HG02642 (cell line): ENCODE measurements around the gene SPAG9.

Source experiments
- ATAC-seq: cut with Tn5 transposase; IDR thresholded peaks from one replicate; pipeline ENCODE4 v1.9.1; 2021; ENCODE audit warnings: mild to moderate bottlenecking; ENCODE audit not compliant: unreplicated experiment, poor library complexity

The SPAG9 gene

DNA sequence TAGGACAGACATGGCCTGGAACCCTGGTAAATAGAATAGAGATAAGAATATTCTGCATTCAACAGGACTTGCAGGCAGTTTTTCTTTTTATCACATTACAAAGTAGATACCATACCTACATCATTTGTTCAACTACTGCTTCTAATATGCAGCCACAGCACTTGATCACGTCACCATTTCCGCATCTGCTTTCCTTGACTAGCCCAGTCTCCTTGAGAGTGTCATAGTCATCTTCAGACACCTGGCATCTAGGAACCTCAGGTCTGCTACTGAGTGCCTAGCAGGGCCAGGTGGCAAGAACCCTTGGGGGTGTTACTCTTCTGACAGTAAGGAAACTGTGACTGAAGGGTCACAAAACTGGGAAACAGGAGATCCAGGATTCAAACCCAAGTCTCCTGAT lies 161.3 kb downstream of the SPAG9 start:
- ATAC-seq = no peak

DNA sequence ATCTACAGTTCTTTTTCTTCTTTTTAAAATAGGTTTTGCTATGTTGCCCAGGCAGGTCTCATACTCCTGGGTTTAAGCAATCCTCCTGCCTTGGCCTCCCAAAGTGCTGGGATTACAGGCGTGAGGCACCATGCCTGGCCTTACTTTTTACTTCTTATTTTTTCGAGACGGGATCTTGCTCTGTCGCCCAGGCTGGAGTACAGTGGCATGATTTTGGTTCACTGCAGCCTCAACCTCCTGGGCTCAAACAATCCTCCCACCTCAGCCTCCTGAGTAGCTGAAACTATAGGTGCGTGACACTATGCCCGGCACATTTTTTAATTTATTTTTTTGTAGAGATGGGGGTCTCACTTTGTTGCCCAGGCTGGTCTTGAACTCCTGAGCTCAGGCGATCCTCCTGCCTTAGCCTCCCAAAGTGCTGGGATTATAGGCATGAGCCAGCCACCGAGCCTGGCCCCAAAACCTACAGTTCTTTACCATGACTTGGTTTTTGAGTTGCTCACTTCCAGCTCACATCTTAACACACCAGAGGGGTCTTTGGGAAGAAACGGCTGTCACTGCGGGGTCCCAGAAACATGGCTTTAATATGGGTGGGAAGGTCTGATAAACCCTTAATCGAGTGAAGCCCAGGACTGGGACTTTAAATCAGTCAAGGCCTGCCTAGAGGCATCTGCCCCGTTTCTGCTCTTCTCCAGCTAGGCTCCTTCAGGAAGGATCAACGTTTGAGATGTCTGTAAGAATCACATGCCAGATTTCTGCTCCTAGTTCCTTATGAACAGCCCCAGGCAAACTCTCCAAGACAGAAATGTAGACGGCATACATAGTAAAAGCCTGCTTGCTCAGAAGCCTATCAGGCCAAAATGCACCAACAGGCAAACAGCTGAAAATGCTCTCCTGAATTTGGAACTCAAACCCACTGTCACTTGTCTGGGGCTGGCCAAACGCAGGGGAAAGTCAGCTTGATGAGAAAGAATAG lies 162.8 kb downstream of the SPAG9 start:
- no peak for ATAC-seq

DNA sequence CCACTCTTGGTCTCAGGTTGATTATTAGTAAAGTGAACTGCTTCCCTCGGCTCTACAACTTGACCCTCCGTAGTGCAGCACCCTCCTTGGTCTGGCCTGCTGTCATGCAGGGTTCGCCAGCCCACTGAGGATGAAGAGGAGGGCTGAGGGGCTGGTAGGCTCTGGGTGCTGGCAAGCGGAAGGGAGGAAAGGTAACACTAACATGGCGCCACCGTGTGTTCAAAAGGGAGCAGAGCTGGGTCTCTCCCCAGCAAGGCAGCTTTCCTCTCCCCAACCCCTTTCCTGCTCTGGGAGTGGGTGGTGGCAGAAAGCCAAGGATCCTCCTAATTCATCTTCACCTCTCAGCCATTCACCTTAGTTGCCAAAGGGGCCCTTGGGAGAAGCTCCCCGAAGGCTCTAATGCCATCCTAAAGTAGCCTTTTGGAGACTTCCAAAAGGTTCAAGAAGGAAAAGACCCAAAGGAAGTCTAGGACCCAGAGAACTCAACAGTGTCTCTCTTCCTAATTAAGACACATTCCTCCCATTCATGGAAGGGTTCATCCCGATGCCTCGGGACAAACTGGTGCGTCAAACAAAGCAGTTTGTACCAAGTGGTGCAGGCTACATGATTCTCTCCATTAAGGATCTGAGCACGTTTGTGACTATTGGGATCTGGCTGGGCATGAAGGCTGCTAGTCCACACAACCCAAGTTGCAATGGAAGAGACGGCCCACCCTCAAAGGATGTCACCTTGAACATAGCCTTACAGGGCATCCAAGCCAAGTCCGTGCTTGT lies 163.7 kb downstream of the SPAG9 start:
- peak; percentile 60 for ATAC-seq

DNA sequence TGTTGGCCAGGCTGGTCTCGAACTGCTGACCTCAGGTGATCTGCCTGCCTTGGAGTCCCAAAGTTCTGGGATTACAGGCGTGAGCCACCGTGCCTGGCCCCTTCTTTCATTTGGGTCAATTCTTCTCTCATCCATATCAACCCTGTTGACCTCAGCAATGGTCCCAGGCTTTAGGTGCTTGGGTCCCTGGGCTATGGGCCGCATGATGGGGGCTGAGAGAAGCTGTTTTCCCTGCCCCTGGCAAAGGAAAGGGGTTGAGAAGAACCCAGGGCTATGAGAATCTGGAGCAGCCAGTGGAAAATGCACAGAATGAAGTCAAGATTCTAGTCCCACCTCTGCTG lies 164.3 kb downstream of the SPAG9 start:
- no peak for ATAC-seq

DNA sequence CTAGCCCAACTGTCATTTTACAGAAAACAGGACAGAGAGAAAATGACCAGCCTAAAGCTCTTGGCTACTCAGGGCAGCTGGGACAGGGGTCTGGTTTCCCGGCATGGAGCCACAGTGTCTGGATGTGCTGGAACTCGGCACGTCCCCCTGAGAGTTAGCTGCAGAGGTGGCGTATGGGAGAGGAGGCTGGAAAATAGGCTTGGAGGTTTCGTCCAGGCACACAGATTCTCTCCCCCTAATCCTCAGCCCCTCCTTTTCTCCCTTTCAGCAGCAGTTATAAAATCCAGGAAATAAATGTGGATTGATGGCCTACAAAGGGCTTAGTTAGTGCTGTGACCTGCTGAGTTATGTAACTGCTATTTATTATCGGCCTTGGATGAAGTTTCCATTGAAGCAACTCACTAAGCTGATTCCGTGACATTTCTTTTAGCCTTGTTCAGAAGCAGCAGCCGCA lies 165.0 kb downstream of the SPAG9 start:
- ATAC-seq = no peak

GRCh38 chr17:50955160-50955559 lies 165.5 kb downstream of the SPAG9 start:
- no peak for ATAC-seq

DNA sequence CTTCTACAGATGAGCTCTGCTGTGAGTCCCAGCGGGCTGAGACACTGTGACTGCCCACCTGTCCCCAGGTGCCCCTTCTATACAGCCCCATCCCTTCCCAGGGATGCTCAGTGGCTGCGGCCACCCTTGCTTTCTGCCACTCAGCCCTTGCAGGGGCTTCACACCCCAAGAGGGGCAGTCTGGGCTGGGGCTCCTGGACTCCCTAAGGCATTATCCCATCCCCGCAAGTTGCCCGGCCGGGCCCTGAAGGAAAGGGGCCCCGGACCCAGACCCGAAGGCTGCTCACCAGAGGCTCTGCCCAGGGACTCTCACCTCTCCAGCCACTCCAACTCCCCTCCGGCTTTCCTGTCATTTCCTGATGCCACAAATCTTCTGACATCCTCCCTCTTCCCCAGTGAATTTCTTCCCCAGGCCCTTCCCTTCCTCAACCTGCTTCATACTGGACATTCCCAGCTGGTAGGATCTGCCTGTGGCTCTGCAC lies 166.0 kb downstream of the SPAG9 start:
- no peak for ATAC-seq

- no peak for ATAC-seq
Measured at GRCh38 chr17:50953831-50954601, 166.7 kb downstream of the SPAG9 start.

- ATAC-seq = no peak
Measured at GRCh38 chr17:50953518-50953830, 167.2 kb downstream of the SPAG9 start.

- ATAC-seq = no peak
Measured at GRCh38 chr17:50952889-50953288, 167.8 kb downstream of the SPAG9 start.

GRCh38 chr17:50952013-50952412 lies 168.7 kb downstream of the SPAG9 start:
- no peak for ATAC-seq

DNA sequence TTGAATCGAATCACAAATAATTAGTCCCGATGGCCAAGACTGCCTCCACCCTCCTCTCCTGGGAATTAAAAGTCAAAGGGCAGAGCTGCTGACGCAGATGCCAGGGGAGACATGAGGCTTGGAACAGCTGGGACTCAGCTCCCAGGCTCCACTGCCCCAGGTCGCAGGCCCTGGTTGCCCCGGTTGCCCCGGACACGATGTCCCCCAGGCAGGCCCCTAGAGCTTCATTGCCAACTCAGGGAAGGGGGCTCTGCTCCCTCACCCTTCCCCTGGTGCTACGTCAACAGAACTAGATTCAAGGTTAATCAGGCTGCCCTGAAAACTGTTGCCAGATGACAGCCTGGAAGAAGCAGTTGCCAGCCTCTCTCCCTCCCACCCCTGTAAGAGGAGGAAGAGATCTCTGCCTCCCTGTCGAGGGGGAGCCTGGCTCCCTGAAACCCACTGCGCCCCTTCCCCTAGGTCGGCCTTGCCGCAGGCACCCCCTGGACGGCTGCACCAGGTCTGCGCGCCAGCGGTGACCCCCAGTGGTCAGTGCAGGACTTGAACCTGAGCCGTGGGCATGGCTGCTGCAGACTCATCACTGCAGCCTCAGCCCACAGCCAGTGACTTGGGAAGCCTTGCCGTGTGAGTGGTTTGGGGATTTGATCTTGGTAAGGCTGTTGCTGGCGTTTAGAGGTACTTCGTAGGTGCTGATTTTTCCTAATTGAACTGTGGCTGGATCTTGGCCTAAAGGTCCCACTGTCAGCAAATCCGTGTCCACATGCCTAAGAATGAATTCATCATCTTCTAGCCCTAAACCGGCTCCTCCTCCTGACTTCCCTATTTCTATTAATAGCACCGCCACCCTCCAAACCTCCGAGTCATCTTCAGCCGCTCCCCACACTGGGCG lies 170.4 kb downstream of the SPAG9 start:
- ATAC-seq = no peak

DNA sequence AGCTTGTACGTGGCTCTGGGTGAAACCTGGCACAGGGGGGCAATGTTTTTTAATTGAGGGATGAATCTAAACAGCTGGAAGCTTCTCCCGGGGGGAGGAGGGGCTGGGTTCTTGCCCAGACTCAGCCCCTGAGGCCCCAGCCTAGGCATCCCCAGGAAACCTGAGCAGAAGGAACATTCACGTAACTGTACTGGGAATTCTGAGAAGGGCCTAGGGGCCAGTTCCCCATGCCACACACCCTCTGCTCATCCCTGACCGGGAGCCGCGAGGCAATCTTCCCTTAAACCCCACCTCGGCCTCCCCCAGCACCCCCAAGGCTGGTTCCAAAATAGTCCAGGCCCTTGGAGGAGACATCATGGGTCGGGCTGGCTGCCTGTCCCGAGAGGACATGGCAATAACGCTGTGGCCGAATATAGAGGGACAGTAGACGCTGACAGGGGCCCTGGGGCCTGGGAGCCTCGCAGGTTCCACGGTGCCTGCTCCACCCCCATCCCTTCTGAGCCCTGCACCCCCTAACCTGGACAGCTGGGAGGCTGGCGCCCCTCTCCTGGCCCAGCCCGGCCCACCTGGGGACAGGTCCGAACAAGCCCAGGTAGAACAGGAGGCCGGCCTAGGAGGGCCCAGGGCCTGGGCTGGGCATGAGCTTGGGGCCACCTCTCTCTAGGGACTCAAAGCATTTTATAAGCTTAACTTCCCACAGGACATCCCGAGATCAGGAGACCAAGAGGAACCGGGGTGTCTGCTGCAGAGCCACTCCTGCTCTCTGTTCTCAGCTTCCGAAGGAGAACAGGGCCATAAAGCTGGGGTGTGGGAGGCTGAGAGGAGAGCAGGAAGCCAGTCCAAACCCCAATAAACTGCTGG lies 171.3 kb downstream of the SPAG9 start:
- no peak for ATAC-seq

- ATAC-seq = no peak
Measured at GRCh38 chr17:50948711-50949110, 172.0 kb downstream of the SPAG9 start.

DNA sequence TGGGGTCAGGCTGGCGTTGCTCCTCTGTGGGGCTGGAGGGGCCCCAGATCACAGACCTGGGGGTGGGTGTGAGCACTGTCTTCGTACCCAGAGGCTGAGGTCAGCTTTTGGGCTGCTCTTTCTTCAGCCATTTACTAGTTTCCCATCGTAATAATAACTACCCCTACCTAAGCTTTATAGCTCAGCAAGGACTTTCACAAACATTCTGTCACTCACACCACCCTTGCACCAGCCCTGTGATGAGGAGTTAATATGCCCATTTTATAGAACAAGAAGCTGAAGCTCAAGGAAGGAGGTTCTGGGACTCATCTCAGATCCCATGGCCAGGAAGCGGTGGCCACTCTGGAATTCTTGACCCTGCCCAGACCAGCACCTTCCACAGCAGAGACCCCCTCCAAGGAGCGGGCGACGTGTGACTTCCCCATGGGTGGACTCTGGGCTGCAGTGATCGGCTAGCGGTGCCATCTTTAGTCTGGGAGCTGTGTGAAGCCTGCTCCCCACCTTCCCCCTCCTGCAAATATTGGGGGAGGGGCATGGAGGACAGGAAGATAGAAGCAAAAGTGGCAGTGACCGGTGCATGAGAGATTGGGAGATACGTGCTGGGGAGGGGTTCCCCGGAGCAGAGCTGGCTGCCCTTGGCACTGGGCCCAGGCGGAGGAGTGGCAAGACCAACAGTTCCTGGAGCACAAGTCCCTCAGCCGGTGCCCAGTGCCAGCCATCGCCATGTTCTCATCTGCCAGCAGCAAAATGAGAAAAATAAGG lies 172.7 kb downstream of the SPAG9 start:
- ATAC-seq = no peak

DNA sequence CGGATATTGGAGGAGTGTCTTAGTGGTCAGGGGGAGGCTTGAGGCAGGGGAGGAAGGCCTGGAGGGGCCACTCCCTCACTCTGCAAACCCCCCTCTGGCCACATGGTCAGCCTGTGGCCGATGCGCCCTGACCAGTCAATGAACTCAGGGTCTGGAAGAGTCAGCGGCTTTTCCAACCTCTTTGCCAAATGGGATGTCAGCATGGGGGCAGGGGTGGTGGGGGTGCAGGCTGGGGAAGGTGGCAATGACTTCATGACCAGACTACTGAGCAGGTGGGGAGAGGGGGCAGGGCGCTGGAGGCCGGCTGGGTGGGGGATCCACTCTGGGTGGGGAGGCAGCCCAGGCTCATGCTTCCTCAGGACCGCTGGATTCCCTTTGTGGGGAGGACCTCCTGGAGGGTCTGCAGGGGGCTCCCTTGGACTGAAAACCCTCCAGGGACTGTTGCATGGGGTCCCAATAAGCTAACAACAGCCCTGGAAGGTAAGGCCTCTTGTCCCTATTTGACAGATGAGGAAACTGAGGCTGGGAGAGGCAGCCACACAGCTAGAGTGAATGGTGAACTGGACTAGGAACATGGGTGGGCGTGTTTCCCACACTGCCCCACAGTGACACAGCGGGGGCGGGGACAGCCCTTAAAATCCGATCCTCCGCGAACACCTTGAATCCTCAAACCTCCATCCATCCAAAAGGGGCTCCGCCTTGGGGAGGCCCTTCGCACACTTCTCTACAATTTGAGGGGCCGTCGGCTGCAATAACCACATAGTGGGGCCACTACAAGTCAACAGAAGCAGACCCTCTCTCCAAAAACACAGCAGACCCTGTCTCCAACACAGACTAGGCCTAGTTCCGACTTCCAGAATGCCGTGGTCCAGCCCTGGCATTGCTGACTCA lies 173.5 kb downstream of the SPAG9 start:
- ATAC-seq = no peak

- ATAC-seq = no peak
Measured at GRCh38 chr17:50946223-50946890, 174.3 kb downstream of the SPAG9 start.
